PFSK-1 (cell line): ENCODE measurements around the gene KNL1.
A peak's percentile ranks its signal among the peaks of the same experiment; 100 is the strongest.

Experiments
- FOXP2 ChIP-seq: optimal IDR thresholded peaks from 2 replicates; pipeline ENCODE3; 2011; ENCODE audit warnings: borderline replicate concordance, control low read depth, inconsistent platforms; ENCODE audit not compliant: insufficient read depth; ENCODE audit errors: extremely low read length, extremely low read depth
- POLR2AphosphoS5 ChIP-seq: IDR thresholded peaks from 2 replicates; pipeline ENCODE4 v1.6.1; 2012; ENCODE audit warnings: low read depth, mild to moderate bottlenecking, control low read depth, low read length, moderate library complexity
- SIN3A ChIP-seq: IDR thresholded peaks from 2 replicates; pipeline ENCODE4 v1.6.1; 2012; ENCODE audit warnings: mild to moderate bottlenecking, low read length, moderate library complexity, borderline replicate concordance; ENCODE audit not compliant: insufficient read depth
- TAF1 ChIP-seq: IDR thresholded peaks from 2 replicates; pipeline ENCODE4 v1.6.1; 2012; ENCODE audit warnings: low read length, control low read depth, borderline replicate concordance; ENCODE audit not compliant: insufficient read depth
- TF ChIP-seq, protein P1 (sequence below), 2 experiments: IDR thresholded peaks; 2 replicates each; pipeline versions ENCODE4 v1.6.1 to v1.8.0; 2011 to 2012; ENCODE audit warnings: low read depth in 2 of 2, low read length in 2 of 2, control low read depth in 1 of 2, inconsistent platforms in 1 of 2, mild to moderate bottlenecking in 1 of 2, moderate library complexity in 1 of 2; ENCODE audit not compliant: insufficient read depth in 1 of 2

Gene KNL1

DNA sequence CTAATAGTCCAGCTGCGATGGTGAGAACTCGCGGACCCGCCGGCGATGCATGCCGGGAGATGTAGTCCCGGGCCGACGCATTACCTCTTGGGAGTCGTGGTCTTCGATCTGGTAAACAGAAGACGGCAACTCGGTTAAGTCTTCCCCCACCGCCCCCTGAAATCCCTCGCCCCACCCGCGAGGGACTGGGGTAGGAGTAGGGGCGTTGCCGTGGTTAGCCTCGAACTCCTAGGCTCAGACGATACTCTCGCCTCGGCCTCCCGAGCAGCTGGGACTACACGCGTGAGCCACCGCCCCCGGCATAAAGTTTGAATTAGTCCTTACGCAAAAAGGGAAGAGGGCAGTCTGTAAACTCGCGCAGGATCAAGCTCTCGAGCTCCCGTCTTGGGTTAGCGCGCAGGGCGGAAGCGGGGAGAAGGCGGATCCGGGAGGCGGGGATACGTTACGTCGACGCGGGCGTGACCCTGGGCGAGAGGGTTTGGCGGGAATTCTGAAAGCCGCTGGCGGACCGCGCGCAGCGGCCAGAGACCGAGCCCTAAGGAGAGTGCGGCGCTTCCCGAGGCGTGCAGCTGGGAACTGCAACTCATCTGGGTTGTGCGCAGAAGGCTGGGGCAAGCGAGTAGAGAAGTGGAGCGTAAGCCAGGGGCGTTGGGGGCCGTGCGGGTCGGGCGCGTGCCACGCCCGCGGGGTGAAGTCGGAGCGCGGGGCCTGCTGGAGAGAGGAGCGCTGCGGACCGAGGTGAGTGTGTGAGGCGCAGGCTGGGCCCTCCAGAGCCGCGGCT is 100.8 kb downstream of the KNL1 start, which contains the start of gene RAD51:
Gene RAD51, plus strand, starts transcription at position 487 of the 781 bp plus-strand sequence. CDS start 3,585 bp downstream, outside the sequence.
- TF ChIP-seq SIN3A (peak; percentile 90; the same call in 1 of the 2 replicates), POLR2AphosphoS5 (peak; percentile 91), TAF1 (0 out of 2 replicates have a peak, but pooled peaks have one; percentile 28), FOXP2 (peak; percentile 86)
- TF ChIP-seq, protein P1, sequence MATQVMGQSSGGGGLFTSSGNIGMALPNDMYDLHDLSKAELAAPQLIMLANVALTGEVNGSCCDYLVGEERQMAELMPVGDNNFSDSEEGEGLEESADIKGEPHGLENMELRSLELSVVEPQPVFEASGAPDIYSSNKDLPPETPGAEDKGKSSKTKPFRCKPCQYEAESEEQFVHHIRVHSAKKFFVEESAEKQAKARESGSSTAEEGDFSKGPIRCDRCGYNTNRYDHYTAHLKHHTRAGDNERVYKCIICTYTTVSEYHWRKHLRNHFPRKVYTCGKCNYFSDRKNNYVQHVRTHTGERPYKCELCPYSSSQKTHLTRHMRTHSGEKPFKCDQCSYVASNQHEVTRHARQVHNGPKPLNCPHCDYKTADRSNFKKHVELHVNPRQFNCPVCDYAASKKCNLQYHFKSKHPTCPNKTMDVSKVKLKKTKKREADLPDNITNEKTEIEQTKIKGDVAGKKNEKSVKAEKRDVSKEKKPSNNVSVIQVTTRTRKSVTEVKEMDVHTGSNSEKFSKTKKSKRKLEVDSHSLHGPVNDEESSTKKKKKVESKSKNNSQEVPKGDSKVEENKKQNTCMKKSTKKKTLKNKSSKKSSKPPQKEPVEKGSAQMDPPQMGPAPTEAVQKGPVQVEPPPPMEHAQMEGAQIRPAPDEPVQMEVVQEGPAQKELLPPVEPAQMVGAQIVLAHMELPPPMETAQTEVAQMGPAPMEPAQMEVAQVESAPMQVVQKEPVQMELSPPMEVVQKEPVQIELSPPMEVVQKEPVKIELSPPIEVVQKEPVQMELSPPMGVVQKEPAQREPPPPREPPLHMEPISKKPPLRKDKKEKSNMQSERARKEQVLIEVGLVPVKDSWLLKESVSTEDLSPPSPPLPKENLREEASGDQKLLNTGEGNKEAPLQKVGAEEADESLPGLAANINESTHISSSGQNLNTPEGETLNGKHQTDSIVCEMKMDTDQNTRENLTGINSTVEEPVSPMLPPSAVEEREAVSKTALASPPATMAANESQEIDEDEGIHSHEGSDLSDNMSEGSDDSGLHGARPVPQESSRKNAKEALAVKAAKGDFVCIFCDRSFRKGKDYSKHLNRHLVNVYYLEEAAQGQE (IDR thresholded peaks at IDR 0.05; ENCODE audit: insufficient read depth in 1 of 2, low read depth in 2 of 2, low read length in 2 of 2): no peak

DNA sequence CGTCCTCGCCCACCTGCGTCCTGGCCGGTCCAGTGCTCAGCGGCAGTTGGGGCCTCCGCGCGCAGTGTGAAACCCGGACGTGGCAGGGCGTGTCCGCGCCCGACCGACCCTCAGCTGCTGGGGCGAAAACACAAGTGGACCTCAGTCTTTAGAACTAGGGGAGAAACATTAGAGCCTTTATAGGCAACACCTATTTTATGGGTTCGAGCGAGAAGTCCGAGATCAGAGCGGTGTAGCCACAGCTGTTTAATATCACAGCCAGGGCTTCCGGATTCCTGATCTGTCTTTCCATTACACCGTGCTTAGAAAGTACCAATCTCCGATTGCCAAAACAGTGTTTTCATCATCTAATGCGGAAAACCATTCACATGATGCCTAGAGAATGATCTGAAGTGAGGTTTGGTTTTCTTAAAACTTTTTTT is 101.4 kb downstream of the KNL1 start:
- TF ChIP-seq TAF1: no peak
- TF ChIP-seq, protein P1 (IDR thresholded peaks at IDR 0.05; ENCODE audit: insufficient read depth in 1 of 2, low read depth in 2 of 2, low read length in 2 of 2): no peak
- no peak for TF ChIP-seq FOXP2
- no peak for TF ChIP-seq SIN3A
- no peak for TF ChIP-seq POLR2AphosphoS5

DNA sequence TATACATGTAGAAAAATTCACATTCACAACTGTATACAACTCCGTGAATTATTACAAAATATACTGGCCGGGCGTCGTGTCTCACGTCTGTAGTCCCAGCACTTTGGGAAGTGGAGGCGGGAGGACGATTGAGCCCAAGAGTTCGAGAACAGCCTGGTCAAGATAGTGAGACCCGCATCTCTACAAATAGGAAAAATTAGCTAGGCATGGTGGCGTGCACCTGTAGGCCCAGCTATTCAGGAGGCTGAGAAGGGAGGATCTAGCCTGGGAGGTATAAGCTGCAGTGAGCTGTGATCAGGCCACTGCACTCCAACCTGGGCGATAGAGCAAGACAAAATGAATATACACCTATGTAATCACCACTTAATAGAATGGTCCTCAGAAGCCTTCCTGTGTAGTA is 102.2 kb downstream of the KNL1 start:
- no peak for TF ChIP-seq SIN3A
- TF ChIP-seq FOXP2: no peak
- TF ChIP-seq TAF1: no peak
- TF ChIP-seq, protein P1 (IDR thresholded peaks at IDR 0.05; ENCODE audit: insufficient read depth in 1 of 2, low read depth in 2 of 2, low read length in 2 of 2): no peak
- TF ChIP-seq POLR2AphosphoS5: no peak

DNA sequence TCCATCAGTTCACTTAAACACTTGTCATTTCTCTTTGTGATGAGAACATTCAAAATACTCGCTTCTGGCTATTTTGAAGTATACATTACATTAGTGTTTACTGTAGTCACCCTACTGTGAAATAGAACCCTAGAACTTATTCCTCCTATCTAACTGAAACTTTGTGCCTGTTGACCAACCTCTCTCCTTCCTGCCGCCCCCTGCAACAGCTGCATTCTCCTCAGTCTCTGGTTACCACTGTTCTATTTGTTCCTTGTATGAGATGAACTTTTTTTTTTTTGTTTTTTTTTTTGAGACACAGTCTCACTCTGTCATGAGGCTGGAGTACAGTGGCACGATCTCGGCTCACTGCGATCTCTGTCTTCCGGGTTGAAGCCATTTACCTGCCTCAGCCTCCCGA is 103.9 kb downstream of the KNL1 start:
- TF ChIP-seq FOXP2: no peak
- no peak for TF ChIP-seq POLR2AphosphoS5
- TF ChIP-seq SIN3A: no peak
- TF ChIP-seq, protein P1 (IDR thresholded peaks at IDR 0.05; ENCODE audit: insufficient read depth in 1 of 2, low read depth in 2 of 2, low read length in 2 of 2): no peak

DNA sequence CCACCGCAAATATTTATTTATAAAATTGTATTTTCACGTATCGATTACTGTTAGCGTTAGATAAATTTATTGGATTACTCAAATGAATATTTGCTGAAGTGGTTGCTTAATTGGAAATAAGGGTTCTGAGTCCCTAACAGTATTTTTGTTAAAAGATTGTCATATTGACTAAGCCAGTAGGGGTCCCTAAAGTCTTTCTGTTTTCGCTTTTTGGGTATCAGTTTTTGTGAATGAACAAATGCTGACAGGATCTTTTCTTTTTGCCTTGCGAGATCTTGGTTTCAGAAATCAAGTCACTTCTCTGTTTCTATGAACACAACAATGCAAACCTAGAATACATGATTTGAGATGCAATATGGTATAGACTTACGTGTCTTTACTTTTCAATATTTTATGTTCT is 108.0 kb downstream of the KNL1 start:
- TF ChIP-seq POLR2AphosphoS5 (no peak), FOXP2 (no peak), SIN3A (no peak), TAF1 (no peak)
- TF ChIP-seq, protein P1 (IDR thresholded peaks at IDR 0.05; ENCODE audit: insufficient read depth in 1 of 2, low read depth in 2 of 2, low read length in 2 of 2): no peak
